Fibroblast of pulmonary artery (primary cell): ENCODE results near the gene ITSN1.
A peak's percentile ranks its signal among the peaks of the same experiment; 100 is the strongest.

Source experiments
- DNase-seq: peaks from one replicate; pipeline ENCODE4 v3.0.0-alpha.2; 2010; ENCODE audit warnings: low read depth
- H3K4me3 ChIP-seq: replicated peaks from 2 replicates; pipeline ENCODE4 v1.5.1; 2011; ENCODE audit warnings: low read depth, mild to moderate bottlenecking, control low read depth, low read length, moderate library complexity
- TF ChIP-seq, protein P1 (sequence below): IDR thresholded peaks from 2 replicates; pipeline ENCODE4 v1.5.1; 2011; ENCODE audit warnings: mild to moderate bottlenecking, control low read depth, low read length, inconsistent platforms; ENCODE audit errors: missing control alignments

Gene ITSN1

DNA sequence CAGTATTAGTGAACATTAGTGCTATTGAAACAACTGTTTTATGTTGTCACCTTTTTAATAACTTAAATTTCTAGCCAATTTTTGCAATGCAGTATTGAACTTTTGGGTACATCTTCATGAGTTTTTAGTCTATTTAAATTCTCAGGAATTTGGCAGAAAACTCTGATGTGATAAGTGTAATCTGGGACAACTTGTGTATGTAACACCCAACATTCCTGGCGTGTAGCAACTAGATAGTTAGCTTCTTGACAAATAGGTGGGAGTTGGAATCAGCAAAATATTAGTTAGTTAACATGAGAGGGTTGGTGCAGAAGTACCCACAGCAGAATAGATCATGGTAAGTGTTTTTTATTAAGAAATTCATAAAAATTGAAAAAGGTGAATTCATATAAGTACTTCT is 111.6 kb downstream of the ITSN1 start:
- no peak for DNase-seq
- H3K4me3 ChIP-seq = no peak overlapping the region
- TF ChIP-seq, protein P1, sequence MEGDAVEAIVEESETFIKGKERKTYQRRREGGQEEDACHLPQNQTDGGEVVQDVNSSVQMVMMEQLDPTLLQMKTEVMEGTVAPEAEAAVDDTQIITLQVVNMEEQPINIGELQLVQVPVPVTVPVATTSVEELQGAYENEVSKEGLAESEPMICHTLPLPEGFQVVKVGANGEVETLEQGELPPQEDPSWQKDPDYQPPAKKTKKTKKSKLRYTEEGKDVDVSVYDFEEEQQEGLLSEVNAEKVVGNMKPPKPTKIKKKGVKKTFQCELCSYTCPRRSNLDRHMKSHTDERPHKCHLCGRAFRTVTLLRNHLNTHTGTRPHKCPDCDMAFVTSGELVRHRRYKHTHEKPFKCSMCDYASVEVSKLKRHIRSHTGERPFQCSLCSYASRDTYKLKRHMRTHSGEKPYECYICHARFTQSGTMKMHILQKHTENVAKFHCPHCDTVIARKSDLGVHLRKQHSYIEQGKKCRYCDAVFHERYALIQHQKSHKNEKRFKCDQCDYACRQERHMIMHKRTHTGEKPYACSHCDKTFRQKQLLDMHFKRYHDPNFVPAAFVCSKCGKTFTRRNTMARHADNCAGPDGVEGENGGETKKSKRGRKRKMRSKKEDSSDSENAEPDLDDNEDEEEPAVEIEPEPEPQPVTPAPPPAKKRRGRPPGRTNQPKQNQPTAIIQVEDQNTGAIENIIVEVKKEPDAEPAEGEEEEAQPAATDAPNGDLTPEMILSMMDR = no peak

DNA sequence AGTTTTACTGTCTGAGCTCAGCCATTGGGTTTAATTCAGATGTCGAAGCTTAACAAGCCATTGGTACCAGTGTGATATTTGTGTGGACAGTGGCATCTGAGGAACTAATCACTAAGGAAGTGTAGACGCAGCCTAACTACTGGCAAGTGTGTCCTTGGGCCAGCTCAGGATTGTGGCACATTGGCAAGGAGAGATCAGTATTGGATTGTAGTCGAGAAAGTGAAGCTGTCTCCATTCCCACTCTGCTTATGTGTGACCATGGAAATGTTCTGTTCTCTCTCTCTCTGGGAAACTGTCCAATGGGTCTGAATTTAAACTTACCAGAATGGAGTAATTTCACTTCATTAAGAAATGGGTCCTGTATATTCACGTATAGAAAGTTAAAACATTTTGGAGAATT is 112.2 kb downstream of the ITSN1 start:
- TF ChIP-seq, protein P1 = no peak
- DNase-seq = no peak
- H3K4me3 ChIP-seq = no peak overlapping the region

DNA sequence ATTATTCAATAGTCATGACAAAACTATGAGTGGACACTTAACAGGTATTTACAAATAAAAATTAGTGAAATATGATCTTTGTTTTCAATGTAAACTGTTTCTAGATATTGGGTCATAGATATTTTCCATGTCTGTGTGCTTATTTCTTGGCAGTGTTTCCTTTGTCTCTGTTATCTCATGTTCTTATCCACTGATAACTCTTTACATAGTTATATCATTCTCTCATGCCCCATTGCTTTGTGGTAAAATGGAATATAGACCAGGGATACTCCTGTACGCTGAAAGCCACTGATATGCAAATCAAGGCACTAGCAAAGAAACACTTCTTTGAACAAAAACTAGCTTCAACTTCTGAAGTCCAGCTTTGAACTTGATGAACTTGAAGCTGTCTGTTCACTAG is 113.1 kb downstream of the ITSN1 start:
- H3K4me3 ChIP-seq = no peak overlapping the region
- no peak for DNase-seq
- TF ChIP-seq, protein P1 = no peak

DNA sequence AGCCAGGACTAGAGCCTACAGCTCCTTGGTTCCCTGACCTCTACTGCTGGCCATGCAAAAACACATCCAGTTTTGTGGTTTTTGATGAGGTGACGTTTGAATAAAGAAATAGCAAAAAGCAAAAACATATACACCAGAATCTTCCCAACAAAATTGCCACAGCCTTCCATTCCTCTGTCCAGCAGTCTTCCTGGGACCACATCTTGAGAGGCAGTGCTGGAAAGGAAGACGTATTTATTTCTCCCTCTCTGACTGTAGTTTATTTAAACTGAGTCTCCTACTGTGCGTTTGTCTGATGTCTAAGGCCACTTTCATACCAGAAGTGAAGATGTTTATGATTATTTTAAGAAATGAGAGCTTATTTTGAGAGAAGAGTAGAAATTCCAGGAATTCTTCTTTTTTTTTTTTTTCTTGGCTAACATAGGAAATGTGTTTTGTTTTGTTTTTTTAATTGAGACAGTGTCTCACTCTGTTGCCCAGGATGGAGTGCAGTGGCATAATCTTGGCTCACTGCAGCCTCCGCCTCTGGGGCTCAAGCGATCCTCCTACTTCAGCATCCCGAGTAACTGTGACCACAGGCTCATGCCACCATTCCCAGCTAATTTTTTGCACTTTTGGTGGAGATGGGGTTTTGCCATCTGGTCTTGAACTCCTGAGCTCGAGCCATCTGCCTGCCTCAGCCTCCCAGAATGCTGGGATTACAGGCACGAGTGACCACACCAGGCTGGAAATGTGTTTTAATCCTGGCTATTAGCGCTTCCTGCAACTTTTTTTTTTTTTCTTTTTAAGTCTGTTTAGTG is 118.5 kb downstream of the ITSN1 start:
- H3K4me3 ChIP-seq = no peak overlapping the region
- TF ChIP-seq, protein P1 = no peak
- peak; percentile 49 for DNase-seq

DNA sequence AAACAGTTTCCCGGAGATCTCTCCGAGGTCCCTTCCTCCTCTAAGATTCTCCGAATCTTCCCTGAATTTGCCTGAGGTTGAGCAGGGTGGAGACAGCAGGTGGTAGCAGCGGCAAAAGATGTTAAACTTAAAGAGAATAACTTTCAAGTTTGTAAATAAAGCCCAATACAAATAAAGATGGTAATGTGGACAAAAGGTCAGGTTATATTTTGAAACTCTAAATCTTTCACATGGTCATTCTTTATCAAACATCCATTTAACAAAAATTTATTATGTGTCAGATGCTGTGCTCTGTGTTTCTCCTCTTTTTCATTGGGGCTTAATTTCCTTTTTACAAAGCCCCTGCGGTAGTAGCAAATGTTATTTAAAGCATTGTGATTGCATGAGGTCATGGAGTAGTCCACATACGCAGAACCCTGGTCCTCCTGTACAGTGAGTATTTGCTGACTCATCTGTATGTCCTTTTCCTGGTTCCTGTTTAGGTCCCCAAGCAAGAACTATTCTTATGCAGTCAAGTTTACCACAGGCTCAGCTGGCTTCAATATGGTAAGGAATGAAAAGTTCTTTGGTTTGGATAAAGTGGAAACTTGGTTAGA is 119.2 kb downstream of the ITSN1 start:
- no peak overlapping the region for H3K4me3 ChIP-seq
- TF ChIP-seq, protein P1 = no peak
- peak; percentile 97 for DNase-seq

DNA sequence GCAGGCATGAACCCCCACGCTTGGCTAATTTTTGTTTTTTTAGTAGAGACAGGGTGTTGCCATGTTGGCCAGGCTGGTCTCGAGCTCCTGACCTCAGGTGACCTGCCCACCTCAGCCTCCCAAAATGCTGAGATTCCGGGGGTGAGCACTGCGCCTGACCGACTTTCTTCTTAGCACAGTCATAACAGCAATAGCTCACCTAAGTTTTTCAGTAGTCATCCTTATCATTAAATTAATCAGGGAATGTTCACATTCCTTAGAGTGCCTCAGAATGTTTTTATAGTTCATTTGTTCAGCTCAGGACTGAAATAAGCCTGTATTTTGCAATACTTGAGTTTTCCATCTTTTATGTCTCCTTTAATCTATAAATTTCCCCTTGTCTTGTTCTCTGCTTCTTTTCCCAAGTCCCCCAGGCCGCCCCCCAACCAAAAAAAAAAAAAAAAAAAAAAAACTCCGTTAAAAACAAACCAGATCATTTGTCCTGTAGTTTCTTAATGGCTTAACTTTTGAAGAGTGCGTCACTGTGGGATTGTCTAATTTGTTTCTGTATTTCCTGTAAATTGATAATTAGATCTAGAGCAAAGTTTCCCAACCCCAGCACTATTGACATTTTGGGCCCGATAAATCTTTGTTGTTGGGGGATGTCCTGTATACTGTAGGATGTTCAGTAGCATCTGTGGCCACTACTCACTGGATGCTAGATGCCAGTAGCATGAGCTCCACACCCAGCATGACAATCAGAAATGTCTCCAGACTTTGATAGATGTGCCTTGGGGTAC is 120.7 kb downstream of the ITSN1 start:
- TF ChIP-seq, protein P1 = no peak
- no peak overlapping the region for H3K4me3 ChIP-seq
- DNase-seq = peak; percentile 50
